Ishikawa (cell line): ENCODE data around the gene NAT8L.

Source experiments
- CREB1 ChIP-seq: IDR thresholded peaks from 2 replicates; pipeline ENCODE4 v1.6.1; 2012; ENCODE audit warnings: low read depth
- EGR1 ChIP-seq: IDR thresholded peaks from 2 replicates; pipeline ENCODE4 v1.6.1; 2012
- EP300 ChIP-seq: IDR thresholded peaks from 2 replicates; pipeline ENCODE4 v1.6.1; 2012; ENCODE audit warnings: borderline replicate concordance
- MAX ChIP-seq: IDR thresholded peaks from 2 replicates; pipeline ENCODE4 v1.6.1; 2012
- NFIC ChIP-seq: IDR thresholded peaks from 2 replicates; pipeline ENCODE4 v1.6.1; 2012
- RAD21 ChIP-seq: IDR thresholded peaks from 2 replicates; pipeline ENCODE4 v1.6.1; 2012; ENCODE audit warnings: low read depth
- REST ChIP-seq: IDR thresholded peaks from 2 replicates; pipeline ENCODE4 v1.6.1; 2012; ENCODE audit warnings: low read depth, mild to moderate bottlenecking
- TAF1 ChIP-seq: IDR thresholded peaks from 2 replicates; pipeline ENCODE4 v1.6.1; 2012; ENCODE audit warnings: low read depth, mild to moderate bottlenecking
- YY1 ChIP-seq: IDR thresholded peaks from 2 replicates; pipeline ENCODE4 v1.6.1; 2012; ENCODE audit warnings: low read depth
- TF ChIP-seq, protein P1 (sequence below): IDR thresholded peaks from 2 replicates; pipeline ENCODE4 v1.6.1; 2012

DNA sequence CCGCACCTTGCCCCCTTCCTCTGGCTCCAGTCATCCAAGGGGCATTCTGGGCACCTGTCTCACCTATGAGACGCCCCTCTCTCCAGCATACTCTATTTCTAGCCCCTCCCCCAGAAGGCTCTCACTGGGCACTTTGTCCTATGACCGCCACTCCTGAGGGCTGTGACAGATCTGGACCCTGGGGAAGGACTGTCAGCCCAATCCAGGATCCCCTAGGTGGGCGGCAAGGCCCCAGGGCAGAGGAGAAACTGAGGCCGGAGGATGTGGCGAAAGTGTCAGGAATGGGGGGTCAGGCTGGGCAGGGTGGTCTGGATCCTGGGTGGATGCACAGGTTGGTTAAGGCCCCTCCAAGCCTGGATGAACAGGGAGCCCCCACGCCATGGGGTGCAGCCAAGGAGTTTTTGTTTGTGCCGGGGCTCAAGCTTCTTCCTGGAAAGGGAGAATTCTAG, 16.2 kb upstream of the NAT8L start:
- TF ChIP-seq, protein P1, sequence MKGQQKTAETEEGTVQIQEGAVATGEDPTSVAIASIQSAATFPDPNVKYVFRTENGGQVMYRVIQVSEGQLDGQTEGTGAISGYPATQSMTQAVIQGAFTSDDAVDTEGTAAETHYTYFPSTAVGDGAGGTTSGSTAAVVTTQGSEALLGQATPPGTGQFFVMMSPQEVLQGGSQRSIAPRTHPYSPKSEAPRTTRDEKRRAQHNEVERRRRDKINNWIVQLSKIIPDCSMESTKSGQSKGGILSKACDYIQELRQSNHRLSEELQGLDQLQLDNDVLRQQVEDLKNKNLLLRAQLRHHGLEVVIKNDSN, result no peak
- TF ChIP-seq REST (no peak), YY1 (no peak), EP300 (no peak), CREB1 (no peak), NFIC (no peak), RAD21 (no peak), MAX (no peak), TAF1 (no peak), EGR1 (no peak)
